Mesendoderm (in vitro differentiated cells): Measurements from ENCODE around the gene LLGL1.

Experiments
- DNase-seq: peaks from one replicate; pipeline ENCODE4 v3.0.0; 2013
- H2AK5ac ChIP-seq: 2 replicates; pipeline ENCODE4 v1.6.1; 2013; ENCODE audit warnings: low read length, inconsistent platforms
- H2BK120ac ChIP-seq: 2 replicates; pipeline ENCODE4 v1.6.1; 2013; ENCODE audit warnings: low read depth, mild to moderate bottlenecking, low read length, moderate library complexity, mixed read lengths
- H2BK15ac ChIP-seq: replicated peaks from 2 replicates; pipeline ENCODE4 v1.6.1; 2013; ENCODE audit warnings: low read depth, mild to moderate bottlenecking, moderate library complexity
- H2BK5ac ChIP-seq: 2 replicates; pipeline ENCODE4 v1.6.1; 2013; ENCODE audit warnings: low read length, inconsistent platforms
- H3K18ac ChIP-seq: 2 replicates; pipeline ENCODE4 v1.6.1; 2013; ENCODE audit warnings: mild to moderate bottlenecking, low read length, mixed read lengths
- H3K23ac ChIP-seq: one replicate; pipeline ENCODE4 v1.6.1; 2013; ENCODE audit warnings: low read length
- H3K27ac ChIP-seq: 2 replicates; pipeline ENCODE4 v1.5.1; 2013; ENCODE audit warnings: low read depth, mild to moderate bottlenecking, inconsistent platforms, low read length, moderate library complexity
- H3K27me3 ChIP-seq: 2 replicates; pipeline ENCODE4 v1.6.1; 2013; ENCODE audit warnings: low read length, control low read depth, mild to moderate bottlenecking, inconsistent platforms; ENCODE audit not compliant: insufficient read depth, poor library complexity
- H3K36me3 ChIP-seq: 2 replicates; pipeline ENCODE4 v1.6.1; 2013; ENCODE audit warnings: low read length, inconsistent platforms; ENCODE audit not compliant: control insufficient read depth, insufficient read depth
- H3K4ac ChIP-seq: one replicate; pipeline ENCODE4 v1.6.1; 2013; ENCODE audit warnings: low read depth, mild to moderate bottlenecking, low read length, moderate library complexity
- H3K4me1 ChIP-seq: 2 replicates; pipeline ENCODE4 v1.6.1; 2013; ENCODE audit warnings: low read depth, low read length, inconsistent platforms; ENCODE audit not compliant: control insufficient read depth
- H3K4me2 ChIP-seq: 2 replicates; pipeline ENCODE4 v1.6.1; 2013; ENCODE audit warnings: low read length
- H3K4me3 ChIP-seq: 2 replicates; pipeline ENCODE4 v1.5.1; 2013; ENCODE audit warnings: mild to moderate bottlenecking, low read length
- H3K56ac ChIP-seq: one replicate; pipeline ENCODE4 v1.6.1; 2013; ENCODE audit warnings: low read length
- H3K79me1 ChIP-seq: 2 replicates; pipeline ENCODE4 v1.6.1; 2013; ENCODE audit warnings: low read length, inconsistent platforms
- H3K79me2 ChIP-seq: 2 replicates; pipeline ENCODE4 v1.6.1; 2013; ENCODE audit warnings: mild to moderate bottlenecking, low read length; ENCODE audit not compliant: control insufficient read depth, insufficient read depth
- H3K9ac ChIP-seq: 2 replicates; pipeline ENCODE4 v1.6.1; 2013; ENCODE audit warnings: low read length, inconsistent platforms
- H4K5ac ChIP-seq: one replicate; pipeline ENCODE4 v1.6.1; 2013; ENCODE audit warnings: low read length
- H4K8ac ChIP-seq: one replicate; pipeline ENCODE4 v1.6.1; 2013; ENCODE audit warnings: low read depth, mild to moderate bottlenecking, control low read depth, low read length, moderate library complexity
- WGBS: extraction: QIAGEN DNeasy Blood & Tissue Kit; methylation state at CpG from one replicate; pipeline ENCODE4 v1.1.7; 2013; ENCODE audit warnings: low lambda C conversion rate, missing lambda C conversion rate; ENCODE audit not compliant: insufficient coverage; ENCODE audit errors: extremely low coverage; 5-methylcytosine and 5-hydroxymethylcytosine counted together

The LLGL1 gene

GRCh38 chr17:18291718-18292540, 66.5 kb downstream of the LLGL1 start:
- Histone ChIP-seq H3K9ac (no peak overlapping the region), H2BK5ac (no peak overlapping the region), H3K79me2 (no peaks in the 10 kb centered on the region), H3K23ac (no peak overlapping the region), H3K56ac (no peak overlapping the region), H3K27me3 (no peaks in the 10 kb centered on the region), H3K36me3 (peaks cover 37% of the 10 kb centered on the region), H2BK120ac (no peak overlapping the region), H3K18ac (no peak overlapping the region), H3K27ac (no peak overlapping the region), H2BK15ac (no peak overlapping the region), H3K79me1 (no peaks in the 10 kb centered on the region), H3K4me2 (no peak overlapping the region), H2AK5ac (no peak overlapping the region), H3K4me1 (no peaks in the 10 kb centered on the region), H4K5ac (no peak overlapping the region), H3K4ac (no peak overlapping the region), H3K4me3 (no peak overlapping the region), H4K8ac (no peak overlapping the region)
- no CpG with 5 or more reads among the region's 15 CpGs for WGBS
- no peak for DNase-seq
